ENCODE measurements around the gene FNDC5. TPM values are rescaled to one million over a fixed set of nuclear protein-coding genes. Genes with fewer than 3 reads are reported as not detected.

The FNDC5 gene
- total and polyA plus RNA-seq, 2 of the 13 experiments (the other 11 are each of a cell fraction or from before 2014, with no cell fraction given): 1.4 to 3.1 TPM

GRCh38 chr1:32886004-32886827 is 15.5 kb upstream of the FNDC5 start, which contains the start of gene HPCA (continued):
- no peak for TF ChIP-seq STAT6 (CRISPR knock-in tag; IDR thresholded peaks at IDR 0.05; ENCODE audit: borderline replicate concordance)
- peak; percentile 99 for TF ChIP-seq ATF6 (CRISPR knock-in tag; conservative IDR thresholded peaks at IDR 0.05)
- TF ChIP-seq, protein P1, sequence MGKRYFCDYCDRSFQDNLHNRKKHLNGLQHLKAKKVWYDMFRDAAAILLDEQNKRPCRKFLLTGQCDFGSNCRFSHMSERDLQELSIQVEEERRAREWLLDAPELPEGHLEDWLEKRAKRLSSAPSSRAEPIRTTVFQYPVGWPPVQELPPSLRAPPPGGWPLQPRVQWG (CRISPR knock-in tag; IDR thresholded peaks at IDR 0.05; ENCODE audit: borderline replicate concordance, low read depth): no peak
- TF ChIP-seq TSC22D2 (CRISPR knock-in tag; IDR thresholded peaks at IDR 0.05; ENCODE audit: borderline replicate concordance): peak; percentile 100
- peak; percentile 56 for TF ChIP-seq NFYC (CRISPR knock-in tag; IDR thresholded peaks at IDR 0.05)
- peak; percentile 97 for TF ChIP-seq MXD1 (CRISPR knock-in tag; IDR thresholded peaks at IDR 0.05)
- TF ChIP-seq HNF4A (CRISPR knock-in tag; IDR thresholded peaks at IDR 0.05): no peak
- peak; percentile 90; the same call in 1 of the 2 replicates for TF ChIP-seq ZBTB3 (CRISPR knock-in tag; IDR thresholded peaks at IDR 0.05; ENCODE audit: borderline replicate concordance, low read depth)
- no peak for TF ChIP-seq TBP (CRISPR knock-in tag; IDR thresholded peaks at IDR 0.05)
- TF ChIP-seq IKZF1 (IDR thresholded peaks at IDR 0.05): no peak
- no peak for TF ChIP-seq ZNF850 (CRISPR knock-in tag; conservative IDR thresholded peaks at IDR 0.05)
- TF ChIP-seq, protein P2, sequence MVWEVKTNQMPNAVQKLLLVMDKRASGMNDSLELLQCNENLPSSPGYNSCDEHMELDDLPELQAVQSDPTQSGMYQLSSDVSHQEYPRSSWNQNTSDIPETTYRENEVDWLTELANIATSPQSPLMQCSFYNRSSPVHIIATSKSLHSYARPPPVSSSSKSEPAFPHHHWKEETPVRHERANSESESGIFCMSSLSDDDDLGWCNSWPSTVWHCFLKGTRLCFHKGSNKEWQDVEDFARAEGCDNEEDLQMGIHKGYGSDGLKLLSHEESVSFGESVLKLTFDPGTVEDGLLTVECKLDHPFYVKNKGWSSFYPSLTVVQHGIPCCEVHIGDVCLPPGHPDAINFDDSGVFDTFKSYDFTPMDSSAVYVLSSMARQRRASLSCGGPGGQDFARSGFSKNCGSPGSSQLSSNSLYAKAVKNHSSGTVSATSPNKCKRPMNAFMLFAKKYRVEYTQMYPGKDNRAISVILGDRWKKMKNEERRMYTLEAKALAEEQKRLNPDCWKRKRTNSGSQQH (CRISPR knock-in tag; IDR thresholded peaks at IDR 0.05; ENCODE audit: low read depth): peak; percentile 97
- no peak for TF ChIP-seq BRD4 (CRISPR knock-in tag; IDR thresholded peaks at IDR 0.05)
- TF ChIP-seq POLR2AphosphoS5 (IDR thresholded peaks at IDR 0.05; ENCODE audit: low read depth, low read length): no peak
